NB4 (cell line): ENCODE data around the gene SLC35A3.

Experiments used
- DNase-seq: peaks from one replicate; pipeline ENCODE4 v3.0.0; 2010; ENCODE audit warnings: low read depth
- H3K4me3 ChIP-seq: one replicate; pipeline ENCODE4 v1.5.1; 2011; ENCODE audit warnings: mild to moderate bottlenecking, low read depth, low read length, moderate library complexity
- MYC ChIP-seq: IDR thresholded peaks from 2 replicates; pipeline ENCODE4 v1.6.1; 2011; ENCODE audit warnings: low read depth, low read length
- POLR2A ChIP-seq: IDR thresholded peaks from 2 replicates; pipeline ENCODE4 v1.6.1; 2011; ENCODE audit warnings: mild to moderate bottlenecking; ENCODE audit not compliant: insufficient read length; ENCODE audit errors: extremely low read depth
- TF ChIP-seq, protein P1 (sequence below): IDR thresholded peaks from one replicate; pipeline ENCODE4 v1.5.1; 2012; ENCODE audit warnings: low read depth, low read length
- TF ChIP-seq, protein P2 (sequence below): IDR thresholded peaks from 2 replicates; pipeline ENCODE4 v1.6.1; 2011; ENCODE audit warnings: low read depth, low read length

The SLC35A3 gene

DNA sequence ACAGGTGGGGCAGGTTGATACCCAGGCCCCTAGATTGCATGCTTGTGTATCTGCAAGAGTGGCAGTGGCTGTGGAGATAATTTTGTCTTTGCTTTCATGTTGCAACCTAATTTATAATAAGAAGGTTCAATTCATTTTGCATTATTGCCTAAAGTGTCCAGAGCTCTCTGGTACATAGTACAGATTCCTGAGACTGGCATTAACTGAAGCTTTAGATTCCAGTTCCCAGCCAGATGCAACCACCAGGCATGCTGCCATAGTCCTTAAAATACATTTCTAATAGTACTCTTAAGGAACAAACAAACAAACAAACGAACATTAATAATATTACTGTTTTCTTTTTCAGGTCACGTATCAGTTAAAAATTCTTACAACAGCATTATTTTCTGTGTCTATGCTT lies 36.9 kb downstream of the SLC35A3 start:
- no peak for DNase-seq
- H3K4me3 ChIP-seq: no peak overlapping the region
- TF ChIP-seq POLR2A (no peak), MYC (no peak)
- TF ChIP-seq, protein P1, sequence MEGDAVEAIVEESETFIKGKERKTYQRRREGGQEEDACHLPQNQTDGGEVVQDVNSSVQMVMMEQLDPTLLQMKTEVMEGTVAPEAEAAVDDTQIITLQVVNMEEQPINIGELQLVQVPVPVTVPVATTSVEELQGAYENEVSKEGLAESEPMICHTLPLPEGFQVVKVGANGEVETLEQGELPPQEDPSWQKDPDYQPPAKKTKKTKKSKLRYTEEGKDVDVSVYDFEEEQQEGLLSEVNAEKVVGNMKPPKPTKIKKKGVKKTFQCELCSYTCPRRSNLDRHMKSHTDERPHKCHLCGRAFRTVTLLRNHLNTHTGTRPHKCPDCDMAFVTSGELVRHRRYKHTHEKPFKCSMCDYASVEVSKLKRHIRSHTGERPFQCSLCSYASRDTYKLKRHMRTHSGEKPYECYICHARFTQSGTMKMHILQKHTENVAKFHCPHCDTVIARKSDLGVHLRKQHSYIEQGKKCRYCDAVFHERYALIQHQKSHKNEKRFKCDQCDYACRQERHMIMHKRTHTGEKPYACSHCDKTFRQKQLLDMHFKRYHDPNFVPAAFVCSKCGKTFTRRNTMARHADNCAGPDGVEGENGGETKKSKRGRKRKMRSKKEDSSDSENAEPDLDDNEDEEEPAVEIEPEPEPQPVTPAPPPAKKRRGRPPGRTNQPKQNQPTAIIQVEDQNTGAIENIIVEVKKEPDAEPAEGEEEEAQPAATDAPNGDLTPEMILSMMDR: no peak
- TF ChIP-seq, protein P2, sequence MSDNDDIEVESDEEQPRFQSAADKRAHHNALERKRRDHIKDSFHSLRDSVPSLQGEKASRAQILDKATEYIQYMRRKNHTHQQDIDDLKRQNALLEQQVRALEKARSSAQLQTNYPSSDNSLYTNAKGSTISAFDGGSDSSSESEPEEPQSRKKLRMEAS: no peak

DNA sequence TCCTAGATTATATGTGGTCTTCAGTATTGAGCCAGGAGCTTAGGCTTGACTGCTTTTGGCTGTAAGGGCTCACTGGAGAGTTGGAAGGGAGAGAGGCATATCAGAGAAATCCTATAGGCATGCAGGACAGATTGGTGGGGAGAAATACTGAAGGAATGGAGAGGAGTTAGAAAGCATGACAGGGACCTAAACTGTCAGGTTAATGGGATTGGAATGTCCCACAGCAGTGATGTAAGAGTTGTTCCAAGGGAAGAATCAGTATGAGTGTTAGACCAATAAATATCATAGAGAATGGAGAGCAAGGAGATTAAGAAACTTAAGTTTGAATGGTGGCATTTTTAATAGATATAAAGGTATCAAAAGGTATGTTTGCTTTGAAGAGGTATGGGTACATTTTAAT lies 39.7 kb downstream of the SLC35A3 start:
- no peak for DNase-seq
- TF ChIP-seq MYC (no peak), POLR2A (no peak)
- TF ChIP-seq, protein P2: no peak
- TF ChIP-seq, protein P1: no peak
- no peak overlapping the region for H3K4me3 ChIP-seq

DNA sequence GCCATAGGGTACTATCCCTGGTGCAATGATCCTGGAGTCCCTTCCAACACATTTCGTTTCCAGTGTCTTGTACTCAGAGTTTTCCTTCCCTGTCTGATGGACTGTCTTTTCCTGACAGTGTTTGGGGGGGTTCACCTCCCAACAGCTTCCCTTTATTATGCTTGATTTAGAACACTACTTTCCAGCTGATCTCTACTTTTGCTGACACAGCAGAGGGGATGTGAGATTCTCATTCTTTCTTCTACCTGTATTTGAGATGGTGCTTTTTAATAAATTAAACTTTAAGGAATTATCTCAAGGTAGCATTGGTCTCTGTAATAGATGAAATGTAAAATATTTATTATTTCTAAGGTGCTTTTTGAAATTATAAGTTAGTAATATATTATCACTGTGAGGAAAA lies 41.0 kb downstream of the SLC35A3 start:
- TF ChIP-seq, protein P1: no peak
- TF ChIP-seq MYC (no peak), POLR2A (no peak)
- TF ChIP-seq, protein P2: no peak
- H3K4me3 ChIP-seq: no peak overlapping the region
- DNase-seq: no peak

DNA sequence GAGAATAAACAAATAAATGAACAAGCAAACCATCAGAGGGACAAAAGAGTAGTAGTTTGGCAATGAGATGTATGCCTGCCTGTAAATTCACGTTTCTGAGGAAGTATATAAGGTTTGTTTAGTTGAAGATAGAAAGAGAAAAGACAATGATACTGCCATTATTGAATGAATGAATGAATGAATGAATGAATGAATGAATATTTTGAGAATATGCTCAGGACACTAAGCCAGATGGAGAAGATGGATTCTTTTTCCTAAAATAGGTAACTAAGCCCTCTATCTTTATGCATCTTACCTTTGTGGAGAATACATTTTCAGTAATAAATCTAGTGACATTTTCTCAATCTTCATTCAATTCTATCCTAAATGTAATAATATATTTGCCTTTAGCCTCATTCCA lies 49.4 kb downstream of the SLC35A3 start:
- DNase-seq: no peak
- H3K4me3 ChIP-seq: no peak overlapping the region
- TF ChIP-seq MYC (no peak), POLR2A (no peak)
- TF ChIP-seq, protein P2: no peak
- TF ChIP-seq, protein P1: no peak

DNA sequence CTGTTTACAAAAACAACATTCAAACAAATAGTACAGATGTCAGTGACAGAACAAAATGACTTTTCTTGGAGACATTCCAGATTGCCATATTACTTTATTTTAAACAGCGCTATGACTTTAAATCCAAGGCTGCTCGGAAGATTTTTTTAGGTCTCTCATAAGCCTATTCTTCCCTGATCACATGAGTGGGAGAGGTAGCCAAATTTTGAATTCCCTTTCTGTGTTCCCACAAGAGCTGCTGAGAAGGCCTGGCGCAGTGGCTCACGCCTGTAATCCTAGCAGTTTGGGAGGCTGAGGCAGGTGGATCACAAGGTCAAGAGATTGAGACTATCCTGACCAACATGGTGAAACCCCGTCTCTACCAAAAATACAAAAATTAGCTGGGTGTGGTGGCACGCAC lies 53.7 kb downstream of the SLC35A3 start:
- H3K4me3 ChIP-seq: no peak overlapping the region
- no peak for DNase-seq
- TF ChIP-seq, protein P2: no peak
- TF ChIP-seq, protein P1: no peak
- no peak for TF ChIP-seq POLR2A
- TF ChIP-seq MYC: no peak

DNA sequence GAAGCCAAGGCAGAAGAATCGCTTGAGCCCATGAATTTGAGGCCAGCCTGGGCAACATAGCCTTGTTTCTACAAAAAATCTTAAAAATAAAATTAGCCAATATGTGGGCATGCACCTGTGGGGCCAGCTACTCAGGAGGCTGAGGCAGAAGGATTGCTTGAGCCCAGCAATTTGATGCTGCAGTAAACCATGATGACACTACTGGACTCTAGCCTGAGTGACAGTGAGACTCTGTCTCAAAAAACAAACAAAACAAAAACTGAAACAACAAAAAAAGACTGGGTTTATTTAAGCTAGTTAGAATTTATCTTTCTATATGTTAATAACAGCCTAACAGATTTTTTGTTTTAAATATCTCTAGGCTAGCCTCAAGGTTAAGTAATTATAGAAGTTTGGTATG lies 57.4 kb downstream of the SLC35A3 start:
- TF ChIP-seq, protein P2: no peak
- TF ChIP-seq MYC (no peak), POLR2A (no peak)
- TF ChIP-seq, protein P1: no peak
- DNase-seq: no peak
- no peak overlapping the region for H3K4me3 ChIP-seq
